PC-3 (cell line): Measurements from ENCODE around the gene OCA2. TPM values are rescaled to one million over a fixed set of nuclear protein-coding genes. Genes with fewer than 3 reads are reported as not detected.

Experiments
- ATAC-seq: fragments of 200-7000 bp; cut with Tn5 transposase; 2 replicates; pipeline ENCODE4 v1.9.1; 2020; ENCODE audit warnings: mild to moderate bottlenecking, moderate library complexity
- BruUV-seq: library from RNA; stranded (reverse); fragments of 400-500 nt; replicated peaks from 2 replicates; lab custom pipeline; 2021; lab: Mats Ljungman, UMichigan
- CTCF ChIA-PET: fragments of 300-600 bp; sonication (Branson Sonifier 250); formaldehyde crosslinking; loops from one replicate; lab custom pipeline; 2022; ENCODE audit warnings: antibody characterized with exemption; lab: Charles Lee
- POLR2A ChIA-PET: fragments of 300-600 bp; sonication (Branson Sonifier 250); formaldehyde crosslinking; loops from one replicate; lab custom pipeline; 2022; ENCODE audit warnings: antibody characterized with exemption; ENCODE audit not compliant: unreplicated experiment; lab: Charles Lee
- DNase-seq: peaks from one replicate; pipeline ENCODE4 v3.0.0-alpha.2; 2015
- H2AFZ ChIP-seq: fragments of 300-600 bp; sonication (generic); 2 replicates; pipeline ENCODE4 v1.6.0; 2016; ENCODE audit warnings: antibody characterized with exemption, low read length
- H3F3A ChIP-seq: fragments of 300-600 bp; sonication (generic); one replicate; pipeline ENCODE4 v1.6.0; 2017; ENCODE audit warnings: antibody characterized with exemption, low read length, control low read depth, mild to moderate bottlenecking; ENCODE audit not compliant: unreplicated experiment
- H3K27ac ChIP-seq: fragments of 300-600 bp; sonication (generic); 2 replicates; pipeline ENCODE4 v1.5.1; 2016; ENCODE audit warnings: mild to moderate bottlenecking, low read length
- H3K27me3 ChIP-seq: fragments of 300-600 bp; sonication (generic); 2 replicates; pipeline ENCODE4 v1.6.1; 2016; ENCODE audit warnings: low read length, mixed read lengths
- H3K36me3 ChIP-seq: fragments of 300-600 bp; sonication (generic); 2 replicates; pipeline ENCODE4 v1.6.1; 2016; ENCODE audit warnings: low read depth, mixed run types, low read length, mixed read lengths
- H3K4me1 ChIP-seq: fragments of 300-600 bp; sonication (generic); 2 replicates; pipeline ENCODE4 v1.5.1; 2016; ENCODE audit warnings: low read length; ENCODE audit not compliant: insufficient read depth
- H3K4me2 ChIP-seq: fragments of 300-600 bp; sonication (generic); 2 replicates; pipeline ENCODE4 v1.6.0; 2016; ENCODE audit warnings: low read length
- H3K4me3 ChIP-seq: fragments of 300-600 bp; sonication (generic); 2 replicates; pipeline ENCODE4 v1.5.1; 2016; ENCODE audit warnings: mild to moderate bottlenecking, low read length, mixed read lengths
- H3K79me2 ChIP-seq: fragments of 300-600 bp; sonication (generic); 2 replicates; pipeline ENCODE4 v1.6.1; 2017; ENCODE audit warnings: low read length, mixed read lengths
- H3K9ac ChIP-seq: fragments of 300-600 bp; sonication (generic); 2 replicates; pipeline ENCODE4 v1.6.0; 2016; ENCODE audit warnings: mild to moderate bottlenecking, low read length
- H3K9me2 ChIP-seq: fragments of 300-600 bp; sonication (generic); replicated peaks from 2 replicates; pipeline ENCODE4 v1.6.1; 2016; ENCODE audit warnings: mixed run types, low read length, mixed read lengths
- H3K9me3 ChIP-seq: fragments of 300-600 bp; sonication (generic); 2 replicates; pipeline ENCODE4 v1.6.1; 2016; ENCODE audit warnings: low read length, mixed read lengths
- H4K20me1 ChIP-seq: fragments of 300-600 bp; sonication (generic); 2 replicates; pipeline ENCODE4 v1.6.1; 2016; ENCODE audit warnings: low read length, mixed read lengths
- EZH2 ChIP-seq: fragments of 300-600 bp; sonication (generic); IDR thresholded peaks from one replicate; pipeline ENCODE4 v1.6.1; 2017; ENCODE audit warnings: antibody characterized with exemption, mild to moderate bottlenecking, low read length; ENCODE audit not compliant: unreplicated experiment
- EZH2phosphoT487 ChIP-seq: fragments of 300-600 bp; sonication (generic); IDR thresholded peaks from 2 replicates; pipeline ENCODE4 v1.6.1; 2018; ENCODE audit warnings: mild to moderate bottlenecking, antibody characterized with exemption, low read length, borderline replicate concordance
- intact Hi-C: fragments of 100-400 bp; cut with micrococcal nuclease; formaldehyde crosslinking; loops from 2 replicates; pipeline ENCODE4 v1.9.0; 2023
- total RNA-seq: library from RNA; depleted of rRNA; stranded (reverse); fragments of >200 nt; gene quantifications from 2 replicates; pipeline ENCODE4 v1.2.3, GENCODE V29; 2014
- TF ChIP-seq, protein P1 (sequence below): fragments of 300-600 bp; sonication (generic); conservative IDR thresholded peaks from 2 replicates; pipeline ENCODE4 v1.5.1; 2017; ENCODE audit warnings: antibody characterized with exemption, low read depth, mild to moderate bottlenecking, low read length

OCA2 gene
- total RNA-seq, 1 experiment from 2014 or later: not detected

DNA sequence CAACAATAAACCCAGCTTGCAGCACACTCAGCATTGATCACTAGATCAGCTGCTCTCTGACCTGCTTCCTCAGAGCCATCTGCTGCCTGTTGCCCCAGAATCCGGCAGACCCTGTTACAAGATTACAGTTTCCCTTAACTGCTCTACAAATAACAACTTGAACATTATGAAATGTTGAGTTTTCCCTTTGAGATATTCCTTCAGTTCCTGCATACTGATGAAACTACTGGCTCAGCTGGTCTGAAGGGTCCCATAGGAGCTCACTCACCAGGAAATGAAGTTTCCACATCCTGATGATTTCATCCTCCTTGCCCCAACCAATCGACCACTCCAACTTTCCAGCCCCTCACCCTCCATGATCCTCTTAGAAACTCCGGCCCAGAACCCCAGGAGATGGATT is 281.9 kb downstream of the OCA2 start:
- Histone ChIP-seq H3F3A (no peaks in the 10 kb centered on the region), H2AFZ (no peak overlapping the region), H3K27ac (no peak overlapping the region), H4K20me1 (no peaks in the 10 kb centered on the region), H3K9me3 (no peaks in the 10 kb centered on the region), H3K4me3 (no peak overlapping the region), H3K9me2 (no peaks in the 10 kb centered on the region), H3K36me3 (no peaks in the 10 kb centered on the region), H3K27me3 (no peaks in the 10 kb centered on the region), H3K4me2 (no peak overlapping the region), H3K79me2 (no peaks in the 10 kb centered on the region), H3K4me1 (no peaks in the 10 kb centered on the region), H3K9ac (no peak overlapping the region)
- POLR2A ChIA-PET: no interaction called here
- CTCF ChIA-PET: no interaction called here
- no peak for DNase-seq
- TF ChIP-seq EZH2 (no peak), EZH2phosphoT487 (no peak)
- TF ChIP-seq, protein P1, sequence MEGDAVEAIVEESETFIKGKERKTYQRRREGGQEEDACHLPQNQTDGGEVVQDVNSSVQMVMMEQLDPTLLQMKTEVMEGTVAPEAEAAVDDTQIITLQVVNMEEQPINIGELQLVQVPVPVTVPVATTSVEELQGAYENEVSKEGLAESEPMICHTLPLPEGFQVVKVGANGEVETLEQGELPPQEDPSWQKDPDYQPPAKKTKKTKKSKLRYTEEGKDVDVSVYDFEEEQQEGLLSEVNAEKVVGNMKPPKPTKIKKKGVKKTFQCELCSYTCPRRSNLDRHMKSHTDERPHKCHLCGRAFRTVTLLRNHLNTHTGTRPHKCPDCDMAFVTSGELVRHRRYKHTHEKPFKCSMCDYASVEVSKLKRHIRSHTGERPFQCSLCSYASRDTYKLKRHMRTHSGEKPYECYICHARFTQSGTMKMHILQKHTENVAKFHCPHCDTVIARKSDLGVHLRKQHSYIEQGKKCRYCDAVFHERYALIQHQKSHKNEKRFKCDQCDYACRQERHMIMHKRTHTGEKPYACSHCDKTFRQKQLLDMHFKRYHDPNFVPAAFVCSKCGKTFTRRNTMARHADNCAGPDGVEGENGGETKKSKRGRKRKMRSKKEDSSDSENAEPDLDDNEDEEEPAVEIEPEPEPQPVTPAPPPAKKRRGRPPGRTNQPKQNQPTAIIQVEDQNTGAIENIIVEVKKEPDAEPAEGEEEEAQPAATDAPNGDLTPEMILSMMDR: no peak
- intact Hi-C loops: no loop called here
- BruUV-seq: no TSS peak
- ATAC-seq: no peak

DNA sequence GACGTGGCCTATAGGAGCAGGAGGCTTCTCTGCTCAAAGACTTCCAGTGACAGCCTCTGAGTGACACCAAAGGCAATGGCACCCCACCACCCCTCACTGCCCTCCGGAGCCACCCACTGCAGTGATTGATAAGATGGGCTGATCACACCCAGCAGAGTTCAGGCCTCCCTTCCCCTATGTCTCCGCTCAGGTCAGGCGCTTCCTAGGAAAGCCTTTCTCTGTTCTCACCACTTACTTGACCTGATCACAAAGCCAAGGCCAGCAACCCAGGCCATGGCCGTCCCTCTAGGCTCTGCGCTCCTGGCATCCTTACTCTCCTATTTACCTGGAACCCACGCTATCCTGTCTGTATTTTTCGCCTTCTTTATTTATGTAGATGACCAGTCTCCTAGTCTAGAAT is 282.3 kb downstream of the OCA2 start:
- H4K20me1 ChIP-seq: no peaks in the 10 kb centered on the region
- H3F3A ChIP-seq: no peaks in the 10 kb centered on the region
- H3K36me3 ChIP-seq: no peaks in the 10 kb centered on the region
- no peaks in the 10 kb centered on the region for H3K9me3 ChIP-seq
- intact Hi-C loops: no loop called here
- H3K9me2 ChIP-seq: no peaks in the 10 kb centered on the region
- ChIA-PET POLR2A (no interaction called here), CTCF (no interaction called here)
- H3K4me3 ChIP-seq: no peak overlapping the region
- no peaks in the 10 kb centered on the region for H3K4me1 ChIP-seq
- no peaks in the 10 kb centered on the region for H3K79me2 ChIP-seq
- no peak for DNase-seq
- H2AFZ ChIP-seq: no peak overlapping the region
- no peak overlapping the region for H3K27ac ChIP-seq
- no peak for ATAC-seq
- BruUV-seq: no TSS peak
- TF ChIP-seq EZH2 (no peak), EZH2phosphoT487 (no peak)
- TF ChIP-seq, protein P1: no peak
- no peak overlapping the region for H3K9ac ChIP-seq
- H3K4me2 ChIP-seq: no peak overlapping the region
- H3K27me3 ChIP-seq: no peaks in the 10 kb centered on the region

DNA sequence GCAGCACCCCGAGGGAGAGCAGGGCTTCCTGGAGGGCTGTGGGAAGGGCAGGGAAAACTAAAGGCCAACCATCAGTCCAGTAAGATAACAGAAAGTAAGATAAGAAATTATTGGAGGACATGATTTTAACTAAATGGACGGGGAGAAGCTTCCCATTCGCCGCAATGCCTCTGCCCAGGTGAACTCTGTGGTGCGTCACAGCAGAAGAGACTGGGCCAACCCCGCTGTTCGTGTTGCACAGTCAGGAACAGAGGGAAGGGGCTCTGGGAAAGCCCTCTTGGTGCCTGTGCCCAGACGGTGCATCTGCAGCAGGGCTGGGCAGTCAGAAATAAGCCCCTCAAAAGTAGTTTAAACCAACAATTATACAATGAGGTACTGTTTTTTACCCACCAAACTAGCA is 284.1 kb downstream of the OCA2 start:
- DNase-seq (no peak), ATAC-seq (no peak)
- no peaks in the 10 kb centered on the region for H3K4me1 ChIP-seq
- H3K4me2 ChIP-seq: no peak overlapping the region
- ChIA-PET CTCF (no interaction called here), POLR2A (no interaction called here)
- no peaks in the 10 kb centered on the region for H3F3A ChIP-seq
- H3K9me3 ChIP-seq: no peaks in the 10 kb centered on the region
- no peaks in the 10 kb centered on the region for H3K27me3 ChIP-seq
- no peak overlapping the region for H3K9ac ChIP-seq
- no TSS peak for BruUV-seq
- TF ChIP-seq EZH2 (no peak), EZH2phosphoT487 (no peak)
- TF ChIP-seq, protein P1: no peak
- no peaks in the 10 kb centered on the region for H4K20me1 ChIP-seq
- no peaks in the 10 kb centered on the region for H3K9me2 ChIP-seq
- no peak overlapping the region for H3K4me3 ChIP-seq
- no peaks in the 10 kb centered on the region for H3K36me3 ChIP-seq
- intact Hi-C loops: no loop called here
- H3K79me2 ChIP-seq: no peaks in the 10 kb centered on the region
- no peak overlapping the region for H3K27ac ChIP-seq
- no peak overlapping the region for H2AFZ ChIP-seq
